HG03139 (cell line): ENCODE results near the gene KLHL11.

Experiments
- ATAC-seq: cut with Tn5 transposase; IDR thresholded peaks from one replicate; pipeline ENCODE4 v1.9.1; 2021; ENCODE audit not compliant: unreplicated experiment

Gene KLHL11

DNA sequence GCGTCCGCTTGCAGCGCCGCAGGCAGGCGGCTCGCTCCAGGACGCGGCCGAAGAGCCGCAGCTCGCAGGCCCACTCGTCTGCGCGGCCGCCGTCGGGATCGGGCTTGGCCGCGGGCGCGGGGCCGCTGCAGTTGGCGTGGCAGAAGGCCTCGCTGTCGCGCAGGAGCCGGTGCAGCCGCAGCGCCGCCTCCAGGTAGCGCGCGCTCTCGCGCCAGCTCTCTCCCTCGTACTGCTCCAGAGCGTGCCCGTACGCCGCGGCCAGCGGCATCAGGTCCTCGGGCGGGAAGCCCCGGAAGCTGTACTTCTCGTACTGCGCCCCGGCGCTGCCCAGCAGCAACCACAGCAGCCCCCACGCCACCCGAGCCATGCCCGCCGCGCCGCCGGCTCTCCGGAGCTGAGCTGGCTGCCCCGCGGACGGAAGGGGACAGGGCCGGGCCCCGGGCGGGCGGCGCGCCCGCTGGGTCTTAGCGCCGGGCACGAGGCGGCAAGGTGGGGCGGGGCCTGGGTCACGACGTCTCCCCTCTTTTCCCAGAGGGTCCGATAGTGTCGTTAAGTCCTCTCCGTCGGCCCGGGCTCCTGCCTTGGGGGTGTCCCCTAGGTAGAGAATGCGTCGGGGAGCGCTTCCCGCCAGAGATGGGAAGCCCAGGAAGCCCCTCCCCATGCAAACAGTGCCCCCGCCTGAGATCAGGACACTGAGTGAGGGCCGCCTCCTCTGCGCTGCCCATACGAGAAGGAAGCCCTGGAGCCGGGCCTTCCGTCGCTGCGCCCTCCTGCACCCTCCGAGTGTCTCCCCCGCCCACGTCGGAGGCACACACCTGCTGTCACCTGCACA, 53.5 kb downstream of the KLHL11 start, which contains the start of gene P3H4:
P3H4 (minus strand) TSS at position 401 of the 832 bp plus-strand sequence; CDS start at position 367, 34 bp downstream.
- ATAC-seq: peak; percentile 64

DNA sequence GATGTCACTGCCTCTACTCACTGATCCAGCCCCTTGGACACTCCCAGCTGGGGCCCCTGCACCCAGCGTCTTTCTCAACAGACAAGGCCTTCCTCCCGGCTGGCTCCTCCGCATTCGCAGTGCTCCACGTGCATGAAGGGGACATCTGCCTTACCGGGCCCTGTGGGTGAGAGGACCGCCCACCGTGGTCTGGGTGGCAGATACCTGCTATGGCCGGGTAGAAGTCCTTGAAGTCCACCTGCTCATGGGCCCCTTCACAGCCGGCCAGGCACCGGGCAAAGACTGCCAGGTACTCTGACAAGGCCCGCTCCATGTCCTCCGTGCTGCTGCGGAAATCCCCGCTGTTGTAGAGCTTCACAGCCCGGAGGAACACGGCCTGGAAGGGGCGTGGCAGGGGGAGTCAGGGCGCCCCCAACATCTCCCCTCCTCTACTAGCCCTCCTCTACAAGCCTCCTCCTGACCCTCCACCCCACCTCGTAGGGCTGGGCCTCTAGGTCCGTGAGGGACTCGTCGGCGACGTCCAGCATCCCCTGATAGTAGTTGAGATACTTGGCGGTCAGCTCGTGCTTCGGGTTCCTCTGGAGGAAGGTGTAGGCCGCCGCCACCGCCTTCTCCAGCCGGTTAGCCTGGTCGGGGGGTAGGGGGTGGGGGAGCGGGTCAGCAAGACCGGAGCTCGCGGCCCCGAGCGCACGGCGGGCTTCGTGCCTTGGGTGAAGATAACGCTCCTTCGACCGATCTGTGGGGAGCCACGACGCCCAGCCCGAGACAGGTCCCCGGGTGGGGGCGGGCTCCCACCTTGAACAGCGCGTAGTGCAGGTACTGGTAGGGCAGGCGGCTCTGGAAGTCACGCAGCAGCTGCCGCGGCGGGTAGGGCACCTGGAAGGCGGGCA, 54.3 kb downstream of the KLHL11 start:
- ATAC-seq: no peak

DNA sequence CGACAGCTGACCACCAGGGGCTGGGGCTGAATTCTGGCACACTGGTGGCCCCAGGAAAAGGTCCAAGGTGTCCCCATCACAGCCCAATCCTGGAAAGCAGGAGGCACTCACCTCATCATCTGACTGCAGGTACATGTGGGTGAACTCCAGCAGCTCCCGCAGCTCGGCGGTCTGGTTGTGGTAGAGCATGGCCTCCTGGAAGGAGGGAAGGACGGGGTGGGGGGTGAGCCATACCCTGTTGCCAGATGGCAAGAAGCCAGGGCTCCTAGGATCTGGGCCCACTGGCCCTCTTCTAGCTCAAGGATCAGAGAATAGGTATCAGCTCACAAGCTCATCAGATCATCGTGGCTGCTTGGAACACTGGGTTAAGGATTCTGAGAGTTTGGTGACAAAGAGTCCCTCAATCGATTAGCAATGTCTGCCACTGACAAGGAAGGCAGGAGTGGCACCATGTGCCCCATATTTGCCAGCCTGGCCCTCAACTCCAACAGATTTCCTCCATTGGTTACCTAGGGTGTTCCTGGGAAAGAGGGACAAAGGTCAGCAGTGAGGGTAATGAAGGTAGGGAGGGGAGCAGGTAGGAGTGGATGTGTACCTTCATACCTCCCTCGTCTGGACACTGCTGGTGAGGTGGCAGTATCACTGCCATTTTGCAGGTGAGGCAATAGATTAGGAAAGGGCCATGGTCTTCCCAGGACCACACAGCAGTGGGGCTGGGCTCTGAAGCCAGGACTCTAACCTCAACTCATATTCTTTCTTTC, 58.4 kb downstream of the KLHL11 start:
- no peak for ATAC-seq
